CD4-positive, alpha-beta T cell treated with Interleukin-15 for 4 hours (primary cell): ENCODE data around the gene ADCY3.

ENCODE experiments used
- DNase-seq: peaks from one replicate; pipeline ENCODE4 v3.0.0-alpha.2; 2020; ENCODE audit warnings: low spot score

Gene ADCY3

DNA sequence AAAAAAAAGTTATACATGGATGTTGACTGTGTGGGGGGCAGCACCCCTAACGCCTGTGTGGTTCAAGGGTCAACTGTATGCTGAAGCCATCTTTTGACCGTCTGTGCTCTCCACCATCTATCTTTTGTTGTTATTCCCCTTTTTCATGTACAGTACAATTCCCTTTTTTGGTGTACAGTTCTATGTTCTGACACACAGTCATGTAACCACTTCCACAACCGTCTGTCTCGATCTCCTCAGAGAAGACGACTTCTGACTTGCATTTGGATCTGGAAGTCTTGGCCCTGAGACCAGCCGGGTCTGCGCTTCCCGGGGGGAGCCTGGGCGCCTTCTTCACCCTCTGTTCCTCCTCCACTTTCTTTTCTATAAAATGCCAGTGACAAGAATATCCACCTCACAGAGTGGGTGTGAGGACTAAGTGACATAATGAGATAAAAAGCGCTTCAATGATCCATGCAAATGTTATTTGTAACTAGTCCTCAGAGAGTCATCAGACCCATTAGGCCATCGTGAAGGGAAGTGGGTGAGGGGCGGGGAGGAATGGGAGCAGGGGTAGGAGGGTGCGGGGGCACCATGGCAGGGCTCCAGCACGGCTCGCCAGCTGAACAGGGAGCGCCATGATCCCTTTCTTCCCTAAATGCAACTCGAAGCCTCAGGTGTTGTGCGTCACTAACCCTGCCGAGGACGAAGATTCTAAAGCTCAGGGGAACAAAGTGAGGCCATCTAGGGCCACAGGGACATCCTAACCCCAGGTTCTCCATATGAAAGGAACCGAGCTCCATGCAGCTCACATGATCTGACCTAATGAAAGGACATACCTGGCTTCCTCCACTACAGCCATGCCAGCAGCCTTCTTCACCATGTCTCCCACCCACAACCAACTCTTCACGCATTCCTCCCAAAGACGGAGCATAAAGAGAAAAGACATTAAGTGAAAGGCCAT is 16.6 kb downstream of the ADCY3 start:
- no peak for DNase-seq

- no peak for DNase-seq
Observed at GRCh38 chr2:24899361-24899910, 20.6 kb downstream of the ADCY3 start.

GRCh38 chr2:24898122-24899109 is 21.6 kb downstream of the ADCY3 start:
- DNase-seq: no peak

GRCh38 chr2:24894750-24895149 is 25.3 kb downstream of the ADCY3 start:
- DNase-seq: no peak

DNA sequence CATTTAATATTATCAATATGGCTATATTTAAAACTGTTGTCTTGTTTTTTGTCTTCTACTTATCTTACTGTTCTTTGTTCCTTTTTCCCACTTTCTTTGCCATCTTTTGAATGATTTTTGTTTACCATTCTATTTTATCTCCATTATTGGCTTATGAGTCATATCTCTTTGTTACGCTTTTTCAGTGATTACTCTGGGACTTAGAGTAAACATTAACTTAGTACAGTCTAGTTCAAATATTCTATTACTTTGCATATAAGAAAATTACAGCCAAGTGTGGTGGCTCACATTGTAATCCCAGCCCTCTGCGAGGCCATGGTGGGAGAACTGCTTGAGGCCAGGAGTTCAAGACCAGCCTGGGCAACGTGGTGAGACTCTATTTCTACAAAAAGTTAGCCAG is 26.1 kb downstream of the ADCY3 start:
- DNase-seq: no peak

- DNase-seq: no peak
Observed at GRCh38 chr2:24892928-24893327, 27.1 kb downstream of the ADCY3 start.

GRCh38 chr2:24891201-24891600 is 28.8 kb downstream of the ADCY3 start:
- no peak for DNase-seq

DNA sequence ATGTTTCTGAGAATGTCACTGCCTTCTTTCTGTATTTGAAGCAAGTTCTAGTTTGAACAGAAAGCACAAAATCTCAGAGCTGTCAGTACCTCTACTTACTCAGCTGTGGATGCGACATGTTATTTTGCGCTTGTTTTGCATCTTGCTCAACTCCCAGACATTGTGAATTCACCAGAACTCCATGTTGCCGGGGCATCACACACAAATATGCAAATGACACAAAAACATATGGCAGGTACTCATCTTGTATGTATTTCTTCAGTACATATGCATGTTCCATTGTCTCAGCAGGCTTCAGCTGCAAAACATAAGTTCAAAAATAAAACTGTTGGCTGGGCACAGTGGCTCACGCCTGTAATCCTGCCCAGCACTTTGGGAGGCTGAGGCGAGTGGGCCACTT is 30.8 kb downstream of the ADCY3 start:
- DNase-seq: no peak

DNA sequence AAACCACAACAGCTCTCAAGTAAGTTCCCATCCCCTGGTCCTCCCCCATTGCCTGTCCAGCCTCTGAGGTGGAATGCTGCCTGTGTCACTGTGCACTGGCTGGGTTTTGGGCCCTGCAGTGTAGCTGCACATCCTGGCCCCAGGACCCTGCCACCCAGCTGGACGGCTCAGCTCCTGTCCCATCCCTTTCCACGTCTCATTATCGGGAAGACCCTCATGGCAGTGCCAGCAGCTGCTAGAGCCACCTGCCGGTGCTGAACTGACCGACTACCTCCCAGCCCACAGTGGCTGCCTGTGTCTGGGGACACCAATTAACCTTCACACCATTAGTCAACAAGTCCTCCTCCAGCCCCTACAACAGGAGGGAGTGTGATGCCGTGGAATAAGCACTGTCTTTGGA is 31.9 kb downstream of the ADCY3 start:
- DNase-seq: no peak

- DNase-seq: no peak
Observed at GRCh38 chr2:24887307-24887874, 32.6 kb downstream of the ADCY3 start.

GRCh38 chr2:24886691-24887304 is 33.2 kb downstream of the ADCY3 start:
- DNase-seq: no peak

GRCh38 chr2:24886126-24886501 is 33.9 kb downstream of the ADCY3 start:
- no peak for DNase-seq

DNA sequence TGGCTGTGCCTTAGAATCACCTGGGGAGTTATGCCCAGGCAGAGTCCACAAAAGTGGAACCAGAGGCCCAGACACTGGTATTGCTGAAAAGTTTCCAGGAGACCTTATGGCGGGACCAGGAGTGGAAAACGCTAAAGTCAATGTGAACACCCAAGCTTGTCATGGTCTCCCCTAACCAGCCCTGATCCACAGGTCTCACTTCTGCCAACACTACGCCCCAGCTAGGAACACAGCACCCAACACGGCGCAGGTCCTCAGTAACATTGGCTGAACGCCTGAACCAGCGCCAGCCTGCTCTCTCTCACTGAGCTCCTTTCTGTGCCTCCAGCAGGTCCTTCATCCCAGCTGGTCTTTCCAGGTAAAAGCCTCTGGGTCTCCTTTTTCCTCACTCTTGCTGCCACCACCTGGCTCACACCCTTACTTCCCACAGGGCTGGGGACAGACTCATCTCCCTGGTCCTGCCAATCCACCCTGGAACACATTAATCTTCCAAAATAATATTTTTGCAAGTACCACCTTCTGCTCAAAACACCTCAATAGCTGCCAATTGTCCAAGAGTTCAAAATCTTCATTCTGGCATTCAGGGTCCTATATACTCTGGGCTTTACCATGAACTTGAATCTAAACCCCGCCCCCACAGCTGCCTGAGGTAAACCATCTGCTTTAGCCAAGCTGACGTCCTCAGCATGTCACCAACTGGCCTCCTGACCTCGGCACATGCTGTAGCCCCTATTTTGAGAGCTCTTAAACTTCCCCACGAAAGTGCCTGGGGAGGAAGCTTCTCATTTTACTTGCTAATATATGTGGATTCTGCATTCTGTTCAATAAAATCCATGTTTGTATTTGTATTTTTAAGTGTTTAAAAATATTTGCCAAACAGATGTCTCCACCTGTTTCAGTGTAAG is 34.6 kb downstream of the ADCY3 start:
- DNase-seq: no peak

- DNase-seq: no peak
Observed at GRCh38 chr2:24883946-24884345, 36.1 kb downstream of the ADCY3 start.

- no peak for DNase-seq
Observed at GRCh38 chr2:24881623-24882022, 38.4 kb downstream of the ADCY3 start.

- no peak for DNase-seq
Observed at GRCh38 chr2:24881158-24881557, 38.9 kb downstream of the ADCY3 start.

DNA sequence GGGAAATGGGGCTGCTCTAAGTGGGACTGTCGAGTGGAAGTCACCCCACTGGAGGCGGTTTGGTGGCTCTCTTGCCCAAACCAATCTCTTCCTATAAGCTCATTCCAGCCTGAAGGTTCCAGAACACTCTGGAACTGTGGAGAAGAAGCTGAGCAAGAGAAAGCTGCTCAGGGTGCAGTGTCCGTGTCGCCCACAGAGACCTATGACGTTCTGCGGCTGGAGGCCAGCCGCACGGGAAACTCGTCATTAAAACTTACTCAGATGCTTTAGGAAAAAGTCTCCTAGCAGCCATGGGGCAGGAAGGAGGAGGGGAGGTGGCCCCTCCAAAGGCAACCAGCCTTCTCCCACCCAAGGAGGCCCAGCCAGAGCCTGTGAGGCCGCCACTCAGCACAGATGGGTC is 41.7 kb downstream of the ADCY3 start:
- no peak for DNase-seq

GRCh38 chr2:24877646-24878045 is 42.4 kb downstream of the ADCY3 start:
- no peak for DNase-seq

- DNase-seq: no peak
Observed at GRCh38 chr2:24877067-24877466, 43.0 kb downstream of the ADCY3 start.

- DNase-seq: no peak
Observed at GRCh38 chr2:24875901-24876300, 44.1 kb downstream of the ADCY3 start.

GRCh38 chr2:24875272-24875671 is 44.8 kb downstream of the ADCY3 start:
- DNase-seq: no peak
